GM12878 (cell line): Measurements from ENCODE around the gene RASGRF2. TPM values are rescaled to one million over a fixed set of nuclear protein-coding genes. Genes with fewer than 3 reads are reported as not detected.

Source experiments
- ATAC-seq: fragments of 200-7000 bp; cut with Tn5 transposase; 3 replicates; pipeline ENCODE4 v1.9.1; 2020; ENCODE audit warnings: mild to moderate bottlenecking, moderate library complexity
- BruUV-seq: library from RNA; stranded (reverse); fragments of 400-500 nt; replicated peaks from 2 replicates; lab custom pipeline; 2021; lab: Mats Ljungman, UMichigan
- CTCF ChIA-PET: fragments of 300-600 bp; sonication (Branson Sonifier 250); formaldehyde crosslinking; extraction: SDS; loops from one replicate; lab custom pipeline; 2021; ENCODE audit warnings: inconsistent platforms; lab: Yijun Ruan, JAX
- POLR2A ChIA-PET: fragments of 350-600 bp; formaldehyde crosslinking; extraction: SDS; loops from one replicate; lab custom pipeline; 2021; ENCODE audit warnings: inconsistent platforms; lab: Charles Lee
- RAD21 ChIA-PET: fragments of 300-600 bp; sonication (Branson Sonifier 250); formaldehyde crosslinking; loops from one replicate; lab custom pipeline; 2023; ENCODE audit warnings: antibody characterized with exemption; ENCODE audit not compliant: unreplicated experiment; lab: Charles Lee
- SMC1A ChIA-PET: fragments of 300-600 bp; sonication (Branson Sonifier 250); formaldehyde crosslinking; loops from one replicate; lab custom pipeline; 2023; ENCODE audit not compliant: unreplicated experiment, uncharacterized antibody; lab: Charles Lee
- DNase-seq: peaks from one replicate; pipeline ENCODE4 v3.0.0-alpha.2; 2011; ENCODE audit warnings: low read depth, low spot score
- FAIRE-seq: peaks from 3 replicates; lab custom pipeline; 2011; peaks lifted over from hg19 to GRCh38; lab: Jason Lieb, UNC
- H2AFZ ChIP-seq: 2 replicates; pipeline ENCODE4 v1.6.0; 2011; ENCODE audit warnings: low read depth, low read length, control low read depth; ENCODE audit not compliant: control insufficient read depth
- H3K27ac ChIP-seq: 2 replicates; pipeline ENCODE4 v1.5.1; 2011; ENCODE audit warnings: control low read depth; ENCODE audit not compliant: control insufficient read depth, insufficient read depth
- H3K27me3 ChIP-seq, 2 experiments: replicated peaks in 1 of 2; 2 replicates each; pipeline versions ENCODE4 v1.6.0 to v1.6.1; 2011; ENCODE audit warnings: low read length in 1 of 2; ENCODE audit not compliant: control insufficient read depth in 2 of 2, insufficient read depth in 2 of 2
- H3K36me3 ChIP-seq, 2 experiments: 2 replicates each; pipeline ENCODE4 v1.5.1; 2011; ENCODE audit warnings: low read length in 1 of 2; ENCODE audit not compliant: control insufficient read depth in 2 of 2, insufficient read depth in 2 of 2
- H3K4me1 ChIP-seq: 2 replicates; pipeline ENCODE4 v1.6.1; 2011; ENCODE audit warnings: mild to moderate bottlenecking, low read length, moderate library complexity, mixed read lengths; ENCODE audit not compliant: control insufficient read depth, insufficient read depth
- H3K4me2 ChIP-seq: 2 replicates; pipeline ENCODE4 v1.6.0; 2011; ENCODE audit warnings: control low read depth; ENCODE audit not compliant: control insufficient read depth, insufficient read depth
- H3K4me3 ChIP-seq: fragments of 200-600 bp; sonication (generic); 2 replicates; pipeline ENCODE4 v1.5.1; 2016
- H3K79me2 ChIP-seq: 2 replicates; pipeline ENCODE4 v1.6.0; 2011; ENCODE audit warnings: low read length; ENCODE audit not compliant: control insufficient read depth, insufficient read depth
- H3K9ac ChIP-seq: 2 replicates; pipeline ENCODE4 v1.8.0; 2011; ENCODE audit warnings: low read length, control low read depth, mixed read lengths; ENCODE audit not compliant: control insufficient read depth, insufficient read depth
- H3K9me3 ChIP-seq: replicated peaks from 3 replicates; pipeline ENCODE4 v1.5.1; 2011; ENCODE audit warnings: mild to moderate bottlenecking, low read length; ENCODE audit not compliant: control insufficient read depth, insufficient read depth
- H4K20me1 ChIP-seq: 2 replicates; pipeline ENCODE4 v1.6.0; 2011; ENCODE audit not compliant: control insufficient read depth, insufficient read depth
- HDAC2 ChIP-seq: fragments of 200-600 bp; sonication (generic); IDR thresholded peaks from 2 replicates; pipeline ENCODE4 v1.6.1; 2017
- JUNB ChIP-seq: IDR thresholded peaks from 2 replicates; pipeline ENCODE4 v1.6.1; 2016; ENCODE audit warnings: antibody characterized with exemption, mild to moderate bottlenecking
- KDM1A ChIP-seq: fragments of 200-600 bp; sonication (generic); IDR thresholded peaks from 2 replicates; pipeline ENCODE4 v1.6.1; 2016; ENCODE audit warnings: borderline replicate concordance
- LARP7 ChIP-seq: fragments of 450-650 bp; IDR thresholded peaks from 2 replicates; pipeline ENCODE4 v1.6.1; 2017; ENCODE audit warnings: mild to moderate bottlenecking
- MEF2B ChIP-seq: fragments of 450-650 bp; IDR thresholded peaks from 2 replicates; pipeline ENCODE4 v1.6.1; 2018; ENCODE audit warnings: mild to moderate bottlenecking, moderate library complexity; ENCODE audit not compliant: partially characterized antibody, poor library complexity, severe bottlenecking
- PAX8 ChIP-seq: fragments of 450-650 bp; IDR thresholded peaks from 2 replicates; pipeline ENCODE4 v1.6.1; 2017; ENCODE audit warnings: mild to moderate bottlenecking, moderate library complexity
- SUZ12 ChIP-seq: fragments of 200-600 bp; sonication (generic); IDR thresholded peaks from one replicate; pipeline ENCODE4 v1.6.1; 2018; ENCODE audit warnings: antibody characterized with exemption, mild to moderate bottlenecking; ENCODE audit not compliant: unreplicated experiment
- ZBTB33 ChIP-seq: fragments of 450-650 bp; IDR thresholded peaks from 2 replicates; pipeline ENCODE4 v1.6.1; 2017; ENCODE audit warnings: mild to moderate bottlenecking
- ZBTB40 ChIP-seq: fragments of 450-650 bp; IDR thresholded peaks from 2 replicates; pipeline ENCODE4 v1.6.1; 2016; ENCODE audit warnings: mild to moderate bottlenecking, moderate library complexity, borderline replicate concordance
- WGBS: methylation state at CpG from one replicate; pipeline ENCODE4 v1.1.6; 2016; ENCODE audit warnings: low lambda C conversion rate; ENCODE audit not compliant: insufficient replicate concordance, insufficient coverage; ENCODE audit errors: missing lambda C conversion rate; 5-methylcytosine and 5-hydroxymethylcytosine counted together
- in situ Hi-C: fragments of 300-500 bp; cut with MboI; formaldehyde crosslinking; loops from 9 replicates; pipeline ENCODE4 v1.14.3; 2018; ENCODE audit warnings: mixed read lengths
- intact Hi-C: fragments of 100-400 bp; cut with micrococcal nuclease; formaldehyde crosslinking; loops from one replicate; pipeline ENCODE4 v1.14.2; 2022; ENCODE audit not compliant: unreplicated experiment
- polyA plus RNA-seq, 11 experiments: library from polyadenylated mRNA; depleted of rRNA in 4 of 11; unstranded in 6 of 11; stranded (reverse) in 5 of 11; fragments of >200 nt; fragmentation: Nextera tagmentation in 4 of 11; fragmentation: Illumina TruSeq in 1 of 11; extraction: Ambion mirVana in 4 of 11; extraction: Trizol in 1 of 11; gene quantifications; 1 replicate in 1 of 11; 2 replicates in 10 of 11; pipeline versions ENCODE4 v1.2.1 to v1.2.3, GENCODE V29; 2011 to 2016; ENCODE audit warnings: inconsistent platforms in 2 of 11, missing spikeins in 2 of 11, low read depth in 1 of 11
- total RNA-seq, 4 experiments: library from RNA; depleted of rRNA in 3 of 4; stranded (reverse); fragments of >200 nt in 3 of 4; fragmentation: Illumina TruSeq in 1 of 4; extraction: Trizol in 1 of 4; gene quantifications; 2 replicates each; pipeline versions ENCODE4 v1.2.1 to v1.2.3, GENCODE V29; 2013 to 2021
- TF ChIP-seq, protein P1 (sequence below): IDR thresholded peaks from 2 replicates; pipeline ENCODE4 v1.6.1; 2011; ENCODE audit warnings: low read depth, low read length, improper control_type of control experiment, borderline replicate concordance

Gene RASGRF2
- total and polyA plus RNA-seq, 10 of the 15 experiments (the other 5 are each of a cell fraction or from before 2014, with no cell fraction given), result 0.05 to 0.24 (median 0.07) TPM

DNA sequence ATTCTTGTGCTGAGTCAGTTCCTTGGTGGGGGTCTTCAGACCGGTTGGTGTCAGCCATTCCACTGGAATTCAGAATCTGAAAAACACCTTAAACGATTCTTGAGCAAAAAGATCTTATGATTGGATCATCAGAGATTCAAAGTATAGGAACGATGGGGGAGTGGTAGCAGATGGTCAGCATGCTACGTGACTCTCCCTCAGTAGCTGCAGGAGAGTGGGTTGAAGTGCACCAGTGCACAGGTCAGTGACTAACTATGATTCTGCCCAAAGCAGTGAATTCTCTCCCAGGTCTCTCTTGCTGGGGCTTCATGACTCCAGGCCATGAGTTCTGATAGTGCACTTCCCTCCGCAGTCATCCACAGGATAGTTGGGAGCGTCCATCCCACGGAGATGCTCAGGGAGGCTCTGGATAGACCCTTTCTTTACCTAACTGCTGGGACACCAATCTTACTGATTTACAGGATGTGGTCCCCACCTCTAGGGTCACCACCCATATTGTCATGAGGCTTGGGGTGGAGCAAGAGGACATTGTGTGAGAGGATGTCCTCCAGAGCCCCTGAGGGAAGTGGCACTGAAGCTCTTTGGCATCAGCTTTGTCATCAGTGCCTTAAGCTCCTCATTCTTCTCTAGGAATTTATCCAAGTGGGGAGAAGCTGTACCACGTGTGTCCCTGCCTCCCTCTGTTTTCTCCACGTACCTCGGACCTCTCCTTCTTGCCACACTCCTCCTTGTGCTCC, 62.0 kb downstream of the RASGRF2 start:
- Histone ChIP-seq H3K36me3 (no peaks in the 10 kb centered on the region), H3K4me1 (no peaks in the 10 kb centered on the region), H3K4me3 (no peak overlapping the region), H4K20me1 (no peaks in the 10 kb centered on the region), H3K9me3 (no peaks in the 10 kb centered on the region), H3K27ac (no peak overlapping the region), H3K4me2 (no peak overlapping the region), H3K9ac (no peak overlapping the region), H2AFZ (no peak overlapping the region), H3K27me3 (peaks cover 0 to 2% of the 10 kb centered on the region in 2 experiments; a peak in 1 of 4 replicates), H3K79me2 (no peaks in the 10 kb centered on the region)
- BruUV-seq, result no TSS peak
- intact Hi-C loops (no loop called here), in situ Hi-C loops (no loop called here)
- RAD21 ChIA-PET, result no interaction called here
- SMC1A ChIA-PET, result no interaction called here
- DNase-seq (no peak), FAIRE-seq (no peak), ATAC-seq (no peak)
- CTCF ChIA-PET, result no interaction called here
- POLR2A ChIA-PET, result no interaction called here
- 17% methylated on average over 10 of the region's 10 CpGs for WGBS
- TF ChIP-seq MEF2B, result no peak
- TF ChIP-seq HDAC2, result no peak
- no peak for TF ChIP-seq ZBTB33

GRCh38 chr5:81022688-81023084, 62.5 kb downstream of the RASGRF2 start:
- Histone ChIP-seq H3K4me2 (no peak overlapping the region), H3K27ac (no peak overlapping the region), H3K36me3 (no peaks in the 10 kb centered on the region), H3K4me3 (no peak overlapping the region), H3K4me1 (no peaks in the 10 kb centered on the region), H3K9me3 (no peaks in the 10 kb centered on the region), H3K9ac (no peak overlapping the region), H2AFZ (no peak overlapping the region), H3K79me2 (no peaks in the 10 kb centered on the region), H3K27me3 (peaks cover 0 to 2% of the 10 kb centered on the region in 2 experiments; a peak in 1 of 4 replicates), H4K20me1 (no peaks in the 10 kb centered on the region)
- intact Hi-C loops (no loop called here), in situ Hi-C loops (no loop called here)
- CTCF ChIA-PET, result no interaction called here
- POLR2A ChIA-PET, result no interaction called here
- ATAC-seq (no peak), FAIRE-seq (no peak), DNase-seq (no peak)
- no TSS peak for BruUV-seq
- 46% methylated on average over 4 of the region's 5 CpGs for WGBS
- SMC1A ChIA-PET, result no interaction called here
- RAD21 ChIA-PET, result no interaction called here
- TF ChIP-seq JUNB (no peak), SUZ12 (no peak), ZBTB40 (no peak), LARP7 (no peak), PAX8 (no peak), KDM1A (no peak)
- TF ChIP-seq, protein P1, sequence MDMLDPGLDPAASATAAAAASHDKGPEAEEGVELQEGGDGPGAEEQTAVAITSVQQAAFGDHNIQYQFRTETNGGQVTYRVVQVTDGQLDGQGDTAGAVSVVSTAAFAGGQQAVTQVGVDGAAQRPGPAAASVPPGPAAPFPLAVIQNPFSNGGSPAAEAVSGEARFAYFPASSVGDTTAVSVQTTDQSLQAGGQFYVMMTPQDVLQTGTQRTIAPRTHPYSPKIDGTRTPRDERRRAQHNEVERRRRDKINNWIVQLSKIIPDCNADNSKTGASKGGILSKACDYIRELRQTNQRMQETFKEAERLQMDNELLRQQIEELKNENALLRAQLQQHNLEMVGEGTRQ, result no peak
